NCI-H2081 treated with DMSO at 0.1 percent for 48 hours (cell line): ENCODE measurements around the gene SLC11A2.

Source experiments
- DNase-seq: peaks from one replicate; lab custom pipeline; 2025; lab: John Stamatoyannopoulos, UW

SLC11A2 gene

GRCh38 chr12:51025836-51026638, at the start of gene SLC11A2:
Gene SLC11A2 (minus strand): TSS chr12:51026384. CDS start chr12:51010728, 15,656 bp downstream.
- DNase-seq: peak; percentile 63

- no peak for DNase-seq
These were observed 49.2 kb upstream of the SLC11A2 start for GRCh38 chr12:51075390-51075789.

- DNase-seq: no peak
These were observed 45.5 kb upstream of the SLC11A2 start for GRCh38 chr12:51071663-51072062.

GRCh38 chr12:51070004-51070403, 43.8 kb upstream of the SLC11A2 start:
- no peak for DNase-seq

GRCh38 chr12:51067771-51068170, 41.6 kb upstream of the SLC11A2 start:
- no peak for DNase-seq

- no peak for DNase-seq
These were observed 41.0 kb upstream of the SLC11A2 start for GRCh38 chr12:51067229-51067628.

GRCh38 chr12:51065530-51065929, 39.3 kb upstream of the SLC11A2 start:
- DNase-seq: no peak

GRCh38 chr12:51062631-51063397, 36.6 kb upstream of the SLC11A2 start:
- no peak for DNase-seq

- no peak for DNase-seq
These were observed 32.9 kb upstream of the SLC11A2 start for GRCh38 chr12:51059086-51059485.

GRCh38 chr12:51056242-51056641, 30.1 kb upstream of the SLC11A2 start:
- DNase-seq: no peak

- DNase-seq: no peak
These were observed 28.9 kb upstream of the SLC11A2 start for GRCh38 chr12:51055060-51055459.

- DNase-seq: no peak
These were observed 25.6 kb upstream of the SLC11A2 start for GRCh38 chr12:51051787-51052186.

GRCh38 chr12:51049525-51049924, 23.3 kb upstream of the SLC11A2 start:
- no peak for DNase-seq

GRCh38 chr12:51048661-51049251, 22.6 kb upstream of the SLC11A2 start:
- DNase-seq: no peak

- peak; percentile 95 for DNase-seq
These were observed 21.7 kb upstream of the SLC11A2 start, which contains the start of gene LETMD1 for GRCh38 chr12:51047655-51048540. Gene LETMD1 (plus strand): TSS chr12:51048327. CDS start chr12:51048357, 30 bp downstream.

GRCh38 chr12:51036279-51036678, 10.1 kb upstream of the SLC11A2 start:
- no peak for DNase-seq

GRCh38 chr12:51033457-51034089, 7.4 kb upstream of the SLC11A2 start:
- no peak for DNase-seq

GRCh38 chr12:51033048-51033447, 6.9 kb upstream of the SLC11A2 start:
- DNase-seq: no peak

GRCh38 chr12:51028813-51029150, 2.6 kb upstream of the SLC11A2 start:
- no peak for DNase-seq

GRCh38 chr12:51028126-51028812, 2.1 kb upstream of the SLC11A2 start:
- no peak for DNase-seq

GRCh38 chr12:51027342-51027835, 1.2 kb upstream of the SLC11A2 start:
- no peak for DNase-seq
